Neural cell (in vitro differentiated cells): Measurements from ENCODE around the gene UBE3B.

Source experiments
- EP300 ChIP-seq: fragments of 450-650 bp; conservative IDR thresholded peaks from 2 replicates; pipeline ENCODE4 v1.6.1; 2014; ENCODE audit warnings: antibody characterized with exemption, mild to moderate bottlenecking, moderate library complexity; ENCODE audit not compliant: poor library complexity, severe bottlenecking
- EZH2 ChIP-seq: fragments of 200-600, 300-800 bp; shearing (Covaris generic), sonication (generic); IDR thresholded peaks from 2 replicates; pipeline ENCODE4 v1.6.1; 2014; ENCODE audit warnings: antibody characterized with exemption, low read length, borderline replicate concordance, mild to moderate bottlenecking; ENCODE audit not compliant: insufficient read depth, poor library complexity, severe bottlenecking
- MXI1 ChIP-seq: fragments of 450-650 bp; conservative IDR thresholded peaks from 2 replicates; pipeline ENCODE4 v1.6.1; 2014; ENCODE audit warnings: antibody characterized with exemption, mild to moderate bottlenecking; ENCODE audit not compliant: poor library complexity, severe bottlenecking
- POLR2AphosphoS5 ChIP-seq: IDR thresholded peaks from 2 replicates; pipeline ENCODE4 v1.6.1; 2012
- REST ChIP-seq: IDR thresholded peaks from 2 replicates; pipeline ENCODE4 v1.6.1; 2012; ENCODE audit warnings: borderline replicate concordance
- TF ChIP-seq, protein P1 (sequence below): fragments of 450-650 bp; IDR thresholded peaks from 2 replicates; pipeline ENCODE4 v1.5.1; 2014; ENCODE audit warnings: antibody characterized with exemption, mild to moderate bottlenecking, moderate library complexity; ENCODE audit not compliant: poor library complexity, severe bottlenecking

DNA sequence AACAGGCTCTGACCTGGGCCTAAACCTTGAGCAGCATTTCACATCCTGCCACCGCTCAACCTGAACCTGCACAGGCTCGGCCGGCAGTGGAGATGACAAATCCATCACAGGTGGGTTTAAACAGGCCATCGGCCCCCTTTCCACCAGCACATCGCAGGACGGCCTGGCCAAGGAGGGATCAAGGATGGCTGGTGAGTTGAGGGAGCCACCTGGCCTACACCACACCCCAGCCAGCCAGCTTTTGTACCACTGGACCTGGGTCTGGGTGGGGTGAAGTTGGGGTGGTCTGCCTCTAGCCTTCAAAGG lies 81.7 kb downstream of the UBE3B start:
- TF ChIP-seq, protein P1, sequence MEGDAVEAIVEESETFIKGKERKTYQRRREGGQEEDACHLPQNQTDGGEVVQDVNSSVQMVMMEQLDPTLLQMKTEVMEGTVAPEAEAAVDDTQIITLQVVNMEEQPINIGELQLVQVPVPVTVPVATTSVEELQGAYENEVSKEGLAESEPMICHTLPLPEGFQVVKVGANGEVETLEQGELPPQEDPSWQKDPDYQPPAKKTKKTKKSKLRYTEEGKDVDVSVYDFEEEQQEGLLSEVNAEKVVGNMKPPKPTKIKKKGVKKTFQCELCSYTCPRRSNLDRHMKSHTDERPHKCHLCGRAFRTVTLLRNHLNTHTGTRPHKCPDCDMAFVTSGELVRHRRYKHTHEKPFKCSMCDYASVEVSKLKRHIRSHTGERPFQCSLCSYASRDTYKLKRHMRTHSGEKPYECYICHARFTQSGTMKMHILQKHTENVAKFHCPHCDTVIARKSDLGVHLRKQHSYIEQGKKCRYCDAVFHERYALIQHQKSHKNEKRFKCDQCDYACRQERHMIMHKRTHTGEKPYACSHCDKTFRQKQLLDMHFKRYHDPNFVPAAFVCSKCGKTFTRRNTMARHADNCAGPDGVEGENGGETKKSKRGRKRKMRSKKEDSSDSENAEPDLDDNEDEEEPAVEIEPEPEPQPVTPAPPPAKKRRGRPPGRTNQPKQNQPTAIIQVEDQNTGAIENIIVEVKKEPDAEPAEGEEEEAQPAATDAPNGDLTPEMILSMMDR: no peak
- TF ChIP-seq POLR2AphosphoS5 (no peak), MXI1 (no peak), REST (no peak), EZH2 (no peak), EP300 (no peak)
